SU-DHL-6 (cell line): ENCODE results near the gene NUS1.

Source experiments
- H2AFZ ChIP-seq: fragments of 200-600 bp; sonication (generic); 2 replicates; pipeline ENCODE4 v1.6.1; 2014; ENCODE audit warnings: low read depth, mild to moderate bottlenecking, moderate library complexity, mixed read lengths, antibody characterized with exemption, low read length; ENCODE audit not compliant: severe bottlenecking
- H3F3A ChIP-seq: fragments of 200-600 bp; shearing (Covaris generic); 2 replicates; pipeline ENCODE4 v1.6.0; 2016; ENCODE audit warnings: antibody characterized with exemption, mild to moderate bottlenecking; ENCODE audit not compliant: insufficient read depth
- H3K27ac ChIP-seq: fragments of 200-600 bp; sonication (generic); 2 replicates; pipeline ENCODE4 v1.5.1; 2016; ENCODE audit warnings: low read depth, mild to moderate bottlenecking, low read length, moderate library complexity, mixed read lengths
- H3K27me3 ChIP-seq: fragments of 200-600 bp; sonication (generic), shearing (Covaris generic); 2 replicates; pipeline ENCODE4 v1.6.0; 2014; ENCODE audit warnings: mild to moderate bottlenecking, low read length
- H3K36me3 ChIP-seq: fragments of 200-600 bp; sonication (generic); 2 replicates; pipeline ENCODE4 v1.6.1; 2014; ENCODE audit warnings: mild to moderate bottlenecking, low read length, mixed read lengths
- H3K4me2 ChIP-seq: fragments of 300-600, 200-600 bp; shearing (Covaris generic), sonication (generic); 2 replicates; pipeline ENCODE4 v1.6.0; 2014; ENCODE audit warnings: low read length, low read depth, mild to moderate bottlenecking; ENCODE audit not compliant: poor library complexity, severe bottlenecking
- H3K4me3 ChIP-seq: fragments of 200-600 bp; sonication (generic); 2 replicates; pipeline ENCODE4 v1.5.1; 2014; ENCODE audit warnings: antibody characterized with exemption, low read length, mild to moderate bottlenecking, mixed read lengths; ENCODE audit not compliant: insufficient read depth, poor library complexity, severe bottlenecking
- H3K79me2 ChIP-seq: fragments of 200-600 bp; sonication (generic); 2 replicates; pipeline ENCODE4 v1.6.1; 2014; ENCODE audit warnings: mild to moderate bottlenecking, low read length, moderate library complexity; ENCODE audit not compliant: insufficient read depth
- H3K9ac ChIP-seq: fragments of 200-600 bp; sonication (generic); 2 replicates; pipeline ENCODE4 v1.7.0; 2014; ENCODE audit warnings: mild to moderate bottlenecking, low read length
- H3K9me2 ChIP-seq: fragments of 200-600 bp; sonication (generic); replicated peaks from 2 replicates; pipeline ENCODE4 v1.6.1; 2014; ENCODE audit warnings: low read length; ENCODE audit not compliant: insufficient read depth
- H3K9me3 ChIP-seq: fragments of 200-600 bp; sonication (generic); 2 replicates; pipeline ENCODE4 v1.6.1; 2014; ENCODE audit warnings: low read length, mixed read lengths; ENCODE audit not compliant: insufficient read depth
- H4K20me1 ChIP-seq: fragments of 200-600 bp; sonication (generic); 2 replicates; pipeline ENCODE4 v1.6.1; 2014; ENCODE audit warnings: low read depth, mild to moderate bottlenecking, antibody characterized with exemption, low read length, moderate library complexity, mixed read lengths
- CTCF ChIP-seq: fragments of 200-600 bp; sonication (generic); IDR thresholded peaks from one replicate; pipeline ENCODE4 v1.5.1; 2017; ENCODE audit warnings: antibody characterized with exemption, mild to moderate bottlenecking, low read length, moderate library complexity; ENCODE audit not compliant: insufficient read depth, poor library complexity, severe bottlenecking
- EZH2phosphoT487 ChIP-seq: fragments of 200-600 bp; sonication (generic), shearing (Covaris generic); conservative IDR thresholded peaks from 2 replicates; pipeline ENCODE4 v1.6.1; 2018; ENCODE audit warnings: mild to moderate bottlenecking, antibody characterized with exemption, low read length, moderate library complexity, mixed read lengths

The NUS1 gene

GRCh38 chr6:117676577-117677218, 1.4 kb downstream of the NUS1 start:
- peak overlapping the region; percentile 80 for H3K4me2 ChIP-seq
- H3F3A ChIP-seq, result no peaks in the 10 kb centered on the region
- H3K79me2 ChIP-seq, result peaks cover 77% of the 10 kb centered on the region
- H3K9me2 ChIP-seq, result no peaks in the 10 kb centered on the region
- H3K4me3 ChIP-seq, result peak overlapping the region; percentile 84
- H3K9me3 ChIP-seq, result no peaks in the 10 kb centered on the region
- peaks cover 9% of the 10 kb centered on the region; the same call in 1 of the 2 replicates for H4K20me1 ChIP-seq
- no peak for TF ChIP-seq CTCF
- no peak for TF ChIP-seq EZH2phosphoT487
- H2AFZ ChIP-seq, result no peak overlapping the region
- peak overlapping the region; percentile 13; the same call in 1 of the 2 replicates for H3K9ac ChIP-seq
- H3K27me3 ChIP-seq, result no peaks in the 10 kb centered on the region
- no peaks in the 10 kb centered on the region for H3K36me3 ChIP-seq
- no peak overlapping the region for H3K27ac ChIP-seq

- no peak overlapping the region for H3K27ac ChIP-seq
- no peaks in the 10 kb centered on the region for H3F3A ChIP-seq
- peak overlapping the region; percentile 84 for H3K4me3 ChIP-seq
- H3K79me2 ChIP-seq, result peaks cover 82% of the 10 kb centered on the region
- no peaks in the 10 kb centered on the region for H3K9me2 ChIP-seq
- no peaks in the 10 kb centered on the region for H3K36me3 ChIP-seq
- TF ChIP-seq EZH2phosphoT487 (no peak), CTCF (no peak)
- no peak overlapping the region for H2AFZ ChIP-seq
- peak overlapping the region; percentile 80 for H3K4me2 ChIP-seq
- H3K27me3 ChIP-seq, result no peaks in the 10 kb centered on the region
- H4K20me1 ChIP-seq, result peaks cover 16% of the 10 kb centered on the region; the same call in 1 of the 2 replicates
- H3K9me3 ChIP-seq, result no peaks in the 10 kb centered on the region
- no peak overlapping the region for H3K9ac ChIP-seq
These were observed 2.4 kb downstream of the NUS1 start for GRCh38 chr6:117677553-117678141.

GRCh38 chr6:117681162-117681741, 6.0 kb downstream of the NUS1 start:
- H4K20me1 ChIP-seq, result peaks cover 38% of the 10 kb centered on the region; the same call in 1 of the 2 replicates
- H3K9me2 ChIP-seq, result no peaks in the 10 kb centered on the region
- no peaks in the 10 kb centered on the region for H3K9me3 ChIP-seq
- no peaks in the 10 kb centered on the region for H3K27me3 ChIP-seq
- no peak overlapping the region for H3K9ac ChIP-seq
- no peak overlapping the region for H3K4me2 ChIP-seq
- no peak overlapping the region for H3K4me3 ChIP-seq
- peaks cover 5% of the 10 kb centered on the region; the same call in 1 of the 2 replicates for H3K36me3 ChIP-seq
- H3F3A ChIP-seq, result no peaks in the 10 kb centered on the region
- no peak overlapping the region for H3K27ac ChIP-seq
- no peak for TF ChIP-seq EZH2phosphoT487
- no peak for TF ChIP-seq CTCF
- H3K79me2 ChIP-seq, result peaks cover 100% of the 10 kb centered on the region
- no peak overlapping the region for H2AFZ ChIP-seq
